GM18520 (cell line): ENCODE data around the gene JARID2.

Experiments
- ATAC-seq: cut with Tn5 transposase; IDR thresholded peaks from one replicate; pipeline ENCODE4 v1.9.1; 2021; ENCODE audit not compliant: unreplicated experiment

JARID2 gene

DNA sequence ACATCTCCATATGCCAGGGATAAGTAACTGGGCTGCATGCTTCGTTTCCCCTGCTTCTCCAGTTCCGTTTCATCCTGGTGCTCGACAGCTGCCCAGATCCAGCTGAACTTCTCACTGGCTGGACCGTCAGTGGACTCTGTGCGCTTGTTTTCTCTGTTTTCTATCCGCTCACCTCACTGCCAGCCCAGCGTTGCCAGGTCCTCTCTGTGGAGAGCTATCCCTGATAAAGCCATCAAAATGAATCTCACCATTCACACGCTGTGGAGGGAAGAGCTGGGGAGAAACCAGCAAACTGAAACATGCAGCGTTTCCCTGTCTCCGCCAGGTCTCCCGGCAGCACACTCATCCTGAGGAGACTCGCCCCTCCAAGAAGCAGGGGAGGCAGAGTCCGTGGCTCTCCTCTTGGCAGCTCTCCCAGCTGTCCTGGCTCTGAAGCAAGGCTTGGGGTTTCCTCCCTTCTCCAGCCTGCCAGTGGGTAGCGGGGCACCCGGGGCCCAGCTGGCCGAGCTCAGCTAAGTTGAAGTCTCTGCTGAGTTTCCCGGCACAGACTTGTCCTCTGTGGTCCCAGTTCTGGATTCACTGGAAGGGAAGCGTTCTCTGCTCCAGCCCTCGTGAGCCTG, 256.1 kb downstream of the JARID2 start:
- no peak for ATAC-seq

DNA sequence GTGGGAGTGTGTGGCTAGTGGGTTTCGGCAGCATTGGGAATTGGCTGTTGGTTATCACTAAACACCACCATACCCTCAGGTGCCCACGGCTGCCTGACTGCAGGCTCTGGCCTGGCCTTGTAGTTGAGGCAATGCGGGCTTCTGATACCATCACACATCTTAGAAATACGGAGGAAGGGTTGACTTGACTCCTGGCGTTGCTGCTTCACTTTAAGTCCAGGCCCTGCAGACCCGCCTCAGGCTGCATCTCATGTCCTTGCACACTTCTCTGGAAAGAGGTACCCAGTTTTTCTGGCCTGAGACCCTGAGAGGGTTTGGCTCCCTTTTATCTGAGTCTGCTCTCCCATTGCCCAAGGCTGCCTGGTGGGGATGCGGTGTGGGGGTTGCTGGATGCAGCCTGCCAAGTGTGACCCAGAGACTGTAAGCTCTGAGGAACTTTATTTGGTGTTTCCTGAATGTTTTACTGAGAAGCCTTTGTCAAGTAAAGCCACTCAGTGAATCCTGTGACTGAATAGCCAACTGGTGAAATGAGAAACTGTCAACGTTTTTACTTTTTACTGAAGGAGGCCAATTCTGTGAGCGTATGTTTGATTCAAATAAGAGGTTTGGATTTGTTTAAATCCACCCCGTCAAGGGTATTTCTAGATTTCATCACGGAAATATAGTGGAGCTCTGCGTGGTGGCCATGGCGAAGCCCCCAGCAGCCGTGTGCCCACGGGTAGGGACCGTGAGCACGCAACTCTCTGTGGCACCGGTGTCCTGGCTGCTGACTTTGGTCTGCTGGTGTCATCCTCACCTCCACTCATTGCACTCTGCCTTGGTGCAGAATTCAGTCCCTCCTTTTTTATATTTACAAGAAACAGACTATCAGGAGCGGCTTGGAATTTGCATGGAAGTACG, 256.8 kb downstream of the JARID2 start:
- no peak for ATAC-seq

DNA sequence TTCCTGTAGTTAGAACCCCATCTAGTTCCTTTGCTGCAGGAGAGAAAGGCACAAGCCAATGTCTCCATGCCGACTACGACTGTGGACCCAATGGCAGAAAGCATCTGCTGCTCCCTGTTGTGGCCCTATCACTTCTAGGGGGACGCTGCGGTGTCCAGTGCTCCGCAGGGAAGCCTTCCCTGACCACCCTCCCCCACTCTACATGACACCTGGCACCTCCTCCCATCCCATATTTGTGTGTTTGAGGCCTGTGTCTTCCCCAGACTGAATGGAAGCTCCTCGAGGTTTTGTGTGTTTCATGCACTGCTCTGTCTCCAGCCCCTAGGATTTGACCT, 257.4 kb downstream of the JARID2 start:
- ATAC-seq = no peak

DNA sequence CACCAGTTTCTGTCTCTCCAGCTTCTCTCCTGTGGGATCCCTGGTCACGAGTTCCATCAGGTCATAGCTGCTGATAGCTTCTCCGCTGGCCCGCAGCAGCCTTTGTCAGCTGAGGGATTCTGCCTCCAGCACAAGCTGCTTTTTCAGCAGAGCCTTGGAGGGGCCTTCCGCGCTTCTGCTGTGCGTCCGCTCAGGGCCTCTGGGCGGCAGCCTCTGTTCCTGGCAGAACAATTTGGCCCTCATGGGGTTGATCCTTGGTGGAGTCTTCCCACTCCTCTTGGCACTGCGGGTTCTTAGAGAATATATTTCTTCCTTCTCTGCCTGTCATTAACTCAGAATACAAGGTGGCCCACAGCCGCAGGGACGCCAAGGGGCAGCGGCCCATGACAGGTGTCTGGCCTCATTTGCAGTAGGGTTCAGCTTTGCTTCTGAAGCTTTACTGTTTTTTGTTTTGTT, 258.2 kb downstream of the JARID2 start:
- ATAC-seq = no peak

DNA sequence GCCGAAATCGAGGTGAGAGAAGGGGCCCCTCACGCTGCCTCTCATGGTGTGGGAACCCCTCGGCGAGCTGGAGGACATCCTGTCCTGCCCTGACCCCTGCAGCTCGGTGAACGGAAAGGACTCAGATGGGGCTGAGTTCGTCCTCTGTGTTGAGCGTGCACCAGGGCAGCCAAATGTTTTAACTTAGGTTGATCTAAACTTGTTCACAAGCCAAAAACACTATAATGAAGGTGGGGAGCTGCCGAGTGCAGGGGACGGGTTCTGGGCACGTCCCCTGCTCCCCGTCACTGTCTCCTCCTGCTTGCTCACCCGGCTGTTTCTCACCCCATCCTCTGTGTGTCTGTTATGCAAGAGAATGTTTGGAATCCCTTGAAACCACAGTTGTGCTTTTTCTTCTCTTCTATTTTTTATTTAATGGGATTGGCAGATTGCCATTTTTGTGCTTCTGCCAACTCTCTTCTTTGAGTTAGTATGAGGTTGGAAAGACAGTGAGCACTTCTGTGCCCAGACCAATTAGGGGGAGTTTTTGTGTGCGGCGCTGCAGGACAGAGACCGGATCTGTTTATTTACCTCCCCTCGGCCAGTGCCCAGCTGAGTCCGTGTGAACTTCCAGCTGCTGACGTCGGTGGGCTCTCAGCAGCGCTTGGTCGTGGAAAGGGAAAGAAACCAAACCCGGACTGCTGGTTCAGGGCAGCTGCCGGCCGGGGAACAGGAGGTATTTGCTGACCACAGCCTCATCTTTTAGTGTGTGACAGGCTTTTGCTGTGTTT, 258.9 kb downstream of the JARID2 start:
- no peak for ATAC-seq

DNA sequence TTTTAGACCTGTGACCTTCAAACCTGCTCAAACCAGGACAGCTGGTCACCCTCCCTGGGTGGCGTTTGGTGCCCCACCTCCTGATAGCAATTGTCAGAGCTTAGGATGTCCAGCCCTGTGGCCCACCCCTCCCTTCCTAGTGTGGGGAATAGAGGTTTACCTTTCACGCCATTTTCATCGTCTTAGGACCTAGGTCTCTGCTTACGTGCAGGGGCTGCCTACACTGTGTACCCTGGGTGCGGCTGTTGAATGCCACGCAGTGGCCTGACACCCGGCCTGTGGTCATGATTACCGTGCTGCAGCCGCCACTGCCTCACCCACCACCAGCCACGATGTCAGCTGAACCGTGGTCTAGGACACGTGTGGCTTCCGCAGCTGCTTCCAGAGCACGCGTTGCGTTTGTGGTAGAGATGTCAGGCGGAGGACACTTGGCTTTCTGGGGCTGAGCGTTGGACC, 259.6 kb downstream of the JARID2 start:
- ATAC-seq = no peak

DNA sequence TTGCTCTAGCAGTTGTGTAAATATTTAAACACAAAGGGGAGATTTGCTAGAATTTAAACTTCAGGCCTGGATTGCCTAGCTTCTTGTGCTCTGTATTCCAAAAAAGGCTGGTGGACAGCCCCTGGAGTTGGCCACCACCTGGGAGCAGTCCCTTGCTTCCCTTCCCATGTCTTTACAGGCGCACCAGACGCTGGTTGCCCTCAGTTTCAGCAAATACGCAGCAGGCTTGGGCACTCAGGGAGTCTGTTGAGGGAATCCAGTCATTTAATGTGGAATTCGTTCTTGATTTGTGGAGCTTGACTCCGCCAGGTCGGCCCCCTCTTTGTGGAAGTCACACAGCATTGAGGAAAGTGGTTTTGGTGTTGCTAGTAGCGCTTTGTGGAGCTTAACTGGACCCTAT, 260.2 kb downstream of the JARID2 start:
- no peak for ATAC-seq

DNA sequence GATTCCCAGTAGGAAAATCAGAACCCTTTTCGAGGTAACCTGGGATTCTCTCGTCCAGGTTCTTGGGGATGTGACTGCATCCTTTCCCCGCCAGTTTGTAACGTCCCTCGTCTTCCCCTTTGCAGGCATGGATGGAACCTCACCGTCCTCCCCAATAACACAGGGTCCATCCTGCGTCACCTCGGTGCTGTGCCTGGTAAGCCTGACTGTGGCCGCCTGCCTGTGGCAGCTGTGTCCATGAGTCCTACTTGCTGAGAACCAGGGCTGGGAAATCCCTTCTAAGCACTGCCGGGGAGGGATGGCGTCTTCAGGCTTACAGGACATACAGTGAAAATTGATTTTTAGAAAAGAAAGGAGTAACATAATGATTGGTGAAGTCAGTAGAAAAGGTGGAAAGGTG, 261.4 kb downstream of the JARID2 start:
- ATAC-seq = no peak

DNA sequence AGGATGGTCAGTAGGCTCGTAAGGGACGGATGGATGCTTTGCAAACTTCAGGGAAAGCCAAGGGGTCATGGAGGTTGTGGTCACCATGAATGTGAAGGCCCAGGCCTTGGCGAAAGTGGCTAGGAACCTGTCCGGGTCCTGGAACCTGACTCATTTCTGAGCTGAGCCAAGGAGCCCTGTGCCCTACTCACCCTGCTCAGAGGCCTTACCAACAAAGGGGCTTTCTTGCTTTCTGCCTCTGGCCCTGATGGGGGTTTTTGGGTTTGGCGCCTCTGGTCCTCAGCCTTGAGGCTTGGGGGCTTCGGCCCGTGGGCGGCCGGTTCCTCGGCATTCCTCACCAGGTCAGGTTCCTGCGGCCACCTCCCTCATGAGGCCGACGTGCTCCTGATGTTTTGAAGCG, 261.9 kb downstream of the JARID2 start:
- ATAC-seq = no peak

DNA sequence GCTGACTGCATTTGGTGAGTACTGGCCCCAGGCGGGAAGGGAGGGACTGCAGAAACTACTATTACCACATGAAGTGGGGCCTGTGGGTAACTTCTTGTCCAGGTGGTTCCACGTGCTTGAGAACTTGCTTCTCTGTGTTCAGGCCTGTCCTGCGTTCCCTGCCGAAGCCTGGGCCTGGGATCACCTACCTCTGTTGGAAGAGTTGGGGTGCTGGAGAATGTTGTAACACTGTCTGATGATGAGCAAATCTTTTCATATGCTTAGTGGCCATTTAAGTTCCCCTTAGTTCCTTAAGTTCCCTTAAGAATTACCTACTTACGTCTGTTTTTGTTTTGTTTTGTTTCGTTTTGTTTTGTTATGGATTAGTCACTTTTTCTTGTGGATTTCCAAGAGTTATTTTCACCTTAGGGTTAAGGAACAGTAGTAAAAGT, 262.6 kb downstream of the JARID2 start:
- ATAC-seq = no peak

DNA sequence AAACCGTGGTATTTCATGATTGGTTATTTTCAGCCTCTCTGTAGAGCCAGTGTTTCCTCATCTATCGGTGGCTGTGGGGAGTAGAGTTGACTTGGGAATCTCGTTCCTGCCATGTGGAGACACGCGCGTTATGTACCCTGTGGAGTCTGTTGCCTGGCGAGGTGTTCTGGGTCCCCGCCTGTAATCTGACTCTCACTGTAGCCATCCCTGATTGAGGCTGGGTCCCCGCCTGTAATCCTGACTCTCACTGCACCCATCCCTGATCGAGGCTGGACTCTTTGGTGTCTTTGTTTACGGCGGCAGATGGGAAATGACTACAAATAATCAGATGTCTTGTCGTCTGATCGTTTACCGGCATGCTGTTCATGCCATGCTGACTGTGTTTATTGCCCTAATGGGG, 263.1 kb downstream of the JARID2 start:
- ATAC-seq = no peak

DNA sequence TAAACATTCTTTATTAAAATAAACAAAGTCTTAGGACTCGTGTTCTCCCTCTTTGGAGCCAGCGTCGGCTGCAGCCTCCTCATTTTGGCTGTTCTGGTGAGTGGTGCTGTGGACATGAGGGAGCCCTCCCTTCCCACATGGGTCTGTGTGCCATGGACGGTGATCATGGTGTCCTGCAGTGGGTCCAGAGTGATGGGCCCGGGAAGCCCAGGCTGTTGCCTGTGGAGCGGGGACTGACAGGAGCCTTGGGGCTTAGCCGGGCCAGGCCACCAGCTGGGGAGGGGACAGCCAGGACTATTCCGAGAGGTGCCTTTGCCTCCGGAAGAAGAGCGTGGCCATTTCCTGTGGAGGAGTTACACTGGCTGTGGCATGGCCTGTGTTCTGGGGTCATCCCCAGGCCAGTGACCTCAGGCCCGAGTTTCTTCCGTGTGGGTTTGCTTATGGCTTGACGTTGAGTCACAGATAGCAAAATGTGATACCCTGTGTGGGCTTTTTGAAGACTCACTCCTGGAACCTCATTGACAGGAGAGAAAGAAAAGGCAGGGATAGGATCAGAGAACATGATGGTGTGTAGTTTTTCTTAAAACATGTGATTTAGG, 263.6 kb downstream of the JARID2 start:
- no peak for ATAC-seq

DNA sequence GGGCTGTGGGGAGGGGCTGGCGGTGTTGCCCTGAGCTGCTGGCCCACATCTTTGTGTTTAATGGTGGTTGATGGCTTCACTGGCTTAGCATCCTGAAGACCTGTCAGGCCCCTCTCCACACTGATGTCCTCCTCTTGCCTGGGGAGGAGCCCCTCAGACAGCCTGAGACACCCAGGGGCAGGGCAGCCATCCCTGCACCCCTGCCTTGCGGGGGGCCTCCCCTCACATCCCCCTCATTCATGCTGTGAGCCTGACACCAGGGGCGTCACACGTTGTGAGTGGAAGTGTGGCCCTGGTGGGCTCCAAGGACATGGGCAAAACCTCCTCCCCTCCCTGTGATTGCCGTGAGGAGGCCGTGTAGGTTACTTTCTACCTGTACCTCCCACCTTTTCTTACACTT, 264.3 kb downstream of the JARID2 start:
- no peak for ATAC-seq

DNA sequence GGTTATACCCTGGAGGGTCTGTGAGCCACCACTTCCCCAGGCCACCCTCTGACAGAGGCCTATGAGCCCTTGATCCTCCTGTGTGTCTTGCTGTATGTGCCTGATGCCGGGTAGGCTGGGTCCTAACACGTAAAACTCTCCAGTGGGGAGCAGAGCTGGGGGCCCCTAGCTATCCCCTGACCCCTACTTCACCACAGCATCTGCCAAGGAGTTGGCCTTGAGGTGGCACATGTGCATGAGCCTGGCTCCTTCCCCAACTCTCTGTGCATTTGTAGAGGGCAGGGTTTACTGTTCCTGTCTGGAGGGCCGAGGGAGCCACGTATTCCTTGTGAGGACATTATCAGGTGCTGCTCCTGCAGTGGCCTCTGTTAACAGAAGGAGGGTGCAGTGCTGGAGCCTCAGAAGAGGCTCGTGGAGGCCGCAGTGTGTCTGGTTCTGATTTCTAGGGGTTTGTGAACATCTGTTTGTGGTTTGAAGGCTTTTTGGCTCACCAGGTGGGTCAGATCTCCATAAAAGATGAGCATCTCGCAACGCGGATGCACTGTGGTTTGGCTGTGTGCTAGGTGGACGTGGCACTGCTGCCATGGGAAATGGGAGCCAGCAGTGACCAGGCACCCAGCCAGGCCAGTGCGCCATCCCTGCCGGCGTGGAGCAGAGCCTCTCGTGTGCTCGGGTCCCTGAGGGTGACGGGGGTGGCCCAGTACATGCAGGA, 264.8 kb downstream of the JARID2 start:
- ATAC-seq = no peak

DNA sequence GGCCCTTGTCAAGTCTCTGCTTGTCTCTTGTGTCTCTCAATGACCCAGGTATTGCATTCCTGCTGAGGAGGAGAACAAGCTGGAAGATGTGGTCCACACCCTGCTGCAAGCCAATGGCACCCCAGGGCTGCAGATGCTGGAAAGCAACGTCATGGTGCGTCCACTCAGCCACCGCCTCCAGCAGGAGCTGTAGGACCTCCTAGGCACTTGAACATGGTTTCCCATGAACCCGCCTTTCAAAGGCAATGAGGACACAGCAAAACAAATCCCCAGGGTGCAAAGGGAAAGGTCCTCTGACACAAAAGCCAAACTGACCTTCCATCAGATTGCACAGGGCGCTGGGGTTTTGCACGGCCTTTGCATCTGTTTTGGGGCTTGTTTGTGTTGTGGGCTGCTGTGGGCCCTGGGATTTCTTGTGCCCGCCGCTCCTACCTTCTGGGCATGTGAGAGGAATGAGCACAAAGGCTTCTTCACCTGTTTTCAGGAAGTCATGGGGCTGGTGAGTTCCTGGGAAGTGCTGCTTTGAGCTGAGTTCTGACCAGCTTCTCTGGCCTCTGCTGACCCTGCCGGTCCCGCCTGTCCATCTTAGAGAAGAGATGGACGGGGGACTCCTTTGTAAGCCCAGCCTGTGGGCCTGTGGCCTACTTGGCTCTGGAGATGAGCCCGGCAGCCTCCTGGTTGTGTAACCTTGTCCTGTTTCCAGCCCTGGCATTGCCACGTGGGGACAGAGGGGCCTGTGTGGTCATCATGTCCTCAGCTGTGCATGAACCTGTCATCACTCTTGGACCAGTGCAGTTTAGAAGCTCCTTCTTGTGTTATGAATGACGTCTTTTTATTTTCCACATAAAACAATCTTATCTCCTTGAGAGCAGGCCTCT, 265.6 kb downstream of the JARID2 start:
- ATAC-seq = no peak

DNA sequence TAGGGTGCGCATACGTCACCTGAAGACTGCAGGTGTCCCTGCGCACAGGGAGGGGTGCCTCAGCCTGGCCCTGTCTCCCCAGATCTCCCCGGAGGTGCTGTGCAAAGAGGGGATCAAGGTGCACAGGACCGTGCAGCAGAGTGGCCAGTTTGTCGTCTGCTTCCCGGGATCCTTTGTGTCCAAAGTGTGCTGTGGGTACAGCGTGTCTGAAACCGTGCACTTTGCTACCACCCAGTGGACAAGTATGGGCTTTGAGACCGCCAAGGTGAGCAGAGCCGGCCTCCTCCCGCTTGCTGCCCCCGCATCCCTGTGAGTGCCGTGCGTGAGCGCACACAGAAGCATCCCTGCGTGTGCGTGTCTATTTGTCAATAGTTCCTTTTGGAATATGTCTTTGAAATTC, 266.3 kb downstream of the JARID2 start:
- no peak for ATAC-seq

DNA sequence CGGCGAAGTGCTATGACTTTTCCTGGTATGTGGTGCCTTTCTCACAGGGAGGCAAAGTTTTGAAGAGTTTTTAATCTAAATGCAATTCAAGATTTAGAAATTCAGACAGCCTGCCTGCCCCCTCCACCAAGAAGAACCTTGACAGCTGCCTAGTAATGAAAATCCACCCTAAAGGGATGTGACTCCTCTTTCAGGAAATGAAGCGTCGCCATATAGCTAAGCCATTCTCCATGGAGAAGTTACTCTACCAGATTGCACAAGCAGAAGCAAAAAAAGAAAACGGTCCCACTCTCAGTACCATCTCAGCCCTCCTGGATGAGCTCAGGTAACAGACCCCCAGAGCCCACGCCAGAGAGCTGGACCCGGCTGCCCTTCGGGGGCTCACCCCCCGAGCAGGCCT, 266.9 kb downstream of the JARID2 start:
- ATAC-seq = no peak

DNA sequence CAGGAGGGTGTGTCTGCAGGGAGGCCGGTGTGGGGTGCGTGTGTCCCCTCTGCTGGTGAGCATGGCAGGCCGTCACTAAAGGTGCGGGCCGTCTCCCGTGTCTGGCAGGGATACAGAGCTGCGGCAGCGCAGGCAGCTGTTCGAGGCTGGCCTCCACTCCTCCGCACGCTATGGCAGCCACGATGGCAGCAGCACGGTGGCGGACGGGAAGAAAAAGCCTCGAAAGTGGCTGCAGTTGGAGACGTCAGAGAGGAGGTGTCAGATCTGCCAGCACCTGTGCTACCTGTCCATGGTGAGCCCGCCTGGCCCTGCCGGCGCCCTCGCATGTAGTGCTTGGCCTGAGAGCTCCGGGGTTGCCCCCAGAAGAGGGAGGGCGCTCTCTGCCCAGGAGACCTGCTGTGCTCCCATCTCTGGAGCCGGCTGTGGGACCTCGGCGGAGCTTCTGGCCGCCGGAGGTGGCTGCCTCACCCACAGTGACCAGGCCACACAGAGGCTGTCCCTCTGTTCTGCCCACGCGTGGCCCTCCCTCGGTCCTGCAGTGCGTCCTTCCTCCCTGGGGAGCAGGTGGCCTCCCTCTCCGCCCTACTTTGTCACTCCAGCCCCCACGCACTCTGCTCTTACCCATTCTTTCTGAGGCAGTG, 267.4 kb downstream of the JARID2 start:
- ATAC-seq = no peak
